D721Med (cell line): ENCODE results near the gene ZNF784.

Experiments
- DNase-seq: peaks from one replicate; pipeline ENCODE4 v3.0.0; 2011; ENCODE audit warnings: low spot score; ENCODE audit not compliant: insufficient read length
- FAIRE-seq: peaks from 2 replicates; lab custom pipeline; 2011; peaks lifted over from hg19 to GRCh38; lab: Jason Lieb, UNC
- TF ChIP-seq, protein P1 (sequence below): IDR thresholded peaks from 2 replicates; pipeline ENCODE4 v1.5.1; 2012; ENCODE audit warnings: mild to moderate bottlenecking, control low read depth; ENCODE audit not compliant: insufficient read depth; ENCODE audit errors: missing control alignments

ZNF784 gene

DNA sequence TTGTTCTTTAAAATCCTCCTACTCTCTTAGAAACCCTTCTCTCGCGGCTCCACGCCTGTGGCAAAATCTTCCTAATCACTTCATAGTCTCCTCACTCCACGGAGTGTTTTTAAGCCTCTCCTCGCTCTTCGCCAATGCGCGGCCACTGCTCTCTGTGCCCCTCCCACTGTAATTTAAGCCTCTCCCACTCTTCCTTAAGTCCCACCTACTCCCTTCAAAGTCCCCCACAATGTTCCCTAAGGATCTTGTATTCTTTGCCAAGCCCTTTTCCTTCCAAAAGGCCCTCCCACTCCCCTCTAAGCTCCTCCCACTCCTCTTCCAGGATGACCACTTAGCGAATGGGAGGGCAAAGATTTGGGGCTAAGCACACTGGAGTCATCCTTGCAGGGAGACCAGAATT, 26.3 kb downstream of the ZNF784 start:
- TF ChIP-seq, protein P1, sequence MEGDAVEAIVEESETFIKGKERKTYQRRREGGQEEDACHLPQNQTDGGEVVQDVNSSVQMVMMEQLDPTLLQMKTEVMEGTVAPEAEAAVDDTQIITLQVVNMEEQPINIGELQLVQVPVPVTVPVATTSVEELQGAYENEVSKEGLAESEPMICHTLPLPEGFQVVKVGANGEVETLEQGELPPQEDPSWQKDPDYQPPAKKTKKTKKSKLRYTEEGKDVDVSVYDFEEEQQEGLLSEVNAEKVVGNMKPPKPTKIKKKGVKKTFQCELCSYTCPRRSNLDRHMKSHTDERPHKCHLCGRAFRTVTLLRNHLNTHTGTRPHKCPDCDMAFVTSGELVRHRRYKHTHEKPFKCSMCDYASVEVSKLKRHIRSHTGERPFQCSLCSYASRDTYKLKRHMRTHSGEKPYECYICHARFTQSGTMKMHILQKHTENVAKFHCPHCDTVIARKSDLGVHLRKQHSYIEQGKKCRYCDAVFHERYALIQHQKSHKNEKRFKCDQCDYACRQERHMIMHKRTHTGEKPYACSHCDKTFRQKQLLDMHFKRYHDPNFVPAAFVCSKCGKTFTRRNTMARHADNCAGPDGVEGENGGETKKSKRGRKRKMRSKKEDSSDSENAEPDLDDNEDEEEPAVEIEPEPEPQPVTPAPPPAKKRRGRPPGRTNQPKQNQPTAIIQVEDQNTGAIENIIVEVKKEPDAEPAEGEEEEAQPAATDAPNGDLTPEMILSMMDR, result no peak
- no peak for DNase-seq
- FAIRE-seq, result no peak

DNA sequence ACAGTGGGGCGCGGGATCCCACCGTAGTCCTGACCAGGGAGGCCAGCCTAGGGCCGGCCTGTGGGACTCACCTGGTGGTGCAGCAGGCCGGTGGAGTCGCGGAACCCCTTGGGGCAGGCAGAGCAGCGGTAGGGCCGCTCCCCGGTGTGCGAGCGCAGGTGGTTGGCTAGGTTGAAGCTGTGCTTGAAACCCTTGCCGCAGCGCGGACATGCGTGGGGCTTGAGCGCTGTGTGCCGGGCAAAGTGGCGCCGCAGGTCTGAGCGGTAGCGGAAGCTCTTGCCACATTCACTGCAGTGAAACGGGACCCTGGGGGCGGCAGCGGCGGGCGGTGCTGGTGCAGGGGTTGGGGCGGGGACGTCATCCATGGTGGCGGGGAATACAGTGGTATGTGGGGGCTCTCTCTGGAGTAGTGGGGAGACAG, 26.9 kb downstream of the ZNF784 start:
- TF ChIP-seq, protein P1, result no peak
- no peak for DNase-seq
- no peak for FAIRE-seq

- FAIRE-seq (no peak), DNase-seq (no peak)
- TF ChIP-seq, protein P1, result no peak
These were observed 28.1 kb downstream of the ZNF784 start for GRCh38 chr19:55596304-55596703.

DNA sequence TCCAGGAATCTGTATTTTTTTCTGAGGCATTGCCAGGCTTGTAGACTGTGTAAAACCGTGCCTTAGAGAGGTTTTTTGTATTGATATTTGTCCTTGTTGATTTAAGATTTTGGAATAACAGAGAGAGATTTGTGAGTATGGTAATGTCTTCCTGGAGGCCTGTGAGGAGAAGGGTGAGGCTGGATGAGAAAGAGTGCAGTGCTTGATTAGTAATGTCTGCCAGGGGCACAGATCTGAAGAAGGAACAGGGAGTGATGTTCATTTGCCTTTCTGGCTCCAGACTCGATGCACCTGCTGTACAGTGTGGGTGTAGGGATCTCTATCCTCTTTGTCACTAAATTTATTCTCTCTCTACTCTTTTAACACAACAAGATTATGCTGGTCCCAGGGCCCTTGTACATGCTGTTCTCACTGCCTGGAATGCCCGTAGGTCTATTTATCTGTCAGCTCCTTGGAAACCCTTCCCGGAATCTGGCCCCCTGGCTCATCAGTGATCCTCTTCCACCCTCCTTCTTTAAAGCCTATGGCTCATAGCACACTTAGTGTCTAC, 29.3 kb downstream of the ZNF784 start:
- no peak for FAIRE-seq
- DNase-seq, result no peak
- TF ChIP-seq, protein P1, result no peak

GRCh38 chr19:55593096-55593772, 31.1 kb downstream of the ZNF784 start:
- TF ChIP-seq, protein P1, result no peak
- DNase-seq, result no peak
- no peak for FAIRE-seq

- no peak for FAIRE-seq
- no peak for DNase-seq
- TF ChIP-seq, protein P1, result no peak
These were observed 31.8 kb downstream of the ZNF784 start for GRCh38 chr19:55592391-55593090.
